Coronary artery (tissue), 2 donors: ENCODE measurements around the gene MACROD2.

Experiments
- DNase-seq: peaks from one replicate; pipeline ENCODE4 v3.0.0-alpha.2; 2017; ENCODE audit warnings: low spot score
- H3K27ac ChIP-seq, 2 donors: fragments of 200-600 bp; sonication (generic); one replicate each; pipeline ENCODE4 v1.5.1; 2016 to 2019
- H3K4me3 ChIP-seq: fragments of 200-600 bp; sonication (generic); 2 replicates; pipeline ENCODE4 v1.5.1; 2016; ENCODE audit warnings: mild to moderate bottlenecking, moderate library complexity
- CTCF ChIP-seq: fragments of 200-600 bp; sonication (generic); IDR thresholded peaks from one replicate; pipeline ENCODE4 v1.5.1; 2019; ENCODE audit warnings: antibody characterized with exemption

The MACROD2 gene

GRCh38 chr20:14878676-14879019 is 883.3 kb downstream of the MACROD2 start:
- H3K4me3 ChIP-seq: no peak overlapping the region
- no peak for DNase-seq
- no peak overlapping the region for H3K27ac ChIP-seq
- no peak for TF ChIP-seq CTCF

- TF ChIP-seq CTCF: no peak
- Histone ChIP-seq H3K4me3 (no peak overlapping the region), H3K27ac (no peak overlapping the region)
- DNase-seq: no peak
Measured at GRCh38 chr20:14879020-14879697, 883.8 kb downstream of the MACROD2 start.

- H3K27ac ChIP-seq: no peak overlapping the region
- DNase-seq: no peak
- H3K4me3 ChIP-seq: no peak overlapping the region
- TF ChIP-seq CTCF: no peak
Measured at GRCh38 chr20:14879839-14880238, 884.5 kb downstream of the MACROD2 start.

- no peak for TF ChIP-seq CTCF
- DNase-seq: no peak
- H3K4me3 ChIP-seq: no peak overlapping the region
- H3K27ac ChIP-seq: no peak overlapping the region
Measured at GRCh38 chr20:14881518-14881917, 886.2 kb downstream of the MACROD2 start.

- H3K4me3 ChIP-seq: no peak overlapping the region
- TF ChIP-seq CTCF: no peak
- no peak for DNase-seq
- no peak overlapping the region for H3K27ac ChIP-seq
Measured at GRCh38 chr20:14882157-14882556, 886.8 kb downstream of the MACROD2 start.

GRCh38 chr20:14882846-14883245 is 887.5 kb downstream of the MACROD2 start:
- TF ChIP-seq CTCF: no peak
- DNase-seq: no peak
- Histone ChIP-seq H3K27ac (no peak overlapping the region), H3K4me3 (no peak overlapping the region)

GRCh38 chr20:14883324-14883723 is 888.0 kb downstream of the MACROD2 start:
- Histone ChIP-seq H3K27ac (no peak overlapping the region), H3K4me3 (no peak overlapping the region)
- DNase-seq: no peak
- TF ChIP-seq CTCF: no peak
